ENCODE measurements around the gene OR2AT4.
"Not testable (repeated sequence)": the region's sequence is repeated elsewhere in the genome, so short reads cannot be mapped to it uniquely, and the experiment has no call there.

The OR2AT4 gene

DNA sequence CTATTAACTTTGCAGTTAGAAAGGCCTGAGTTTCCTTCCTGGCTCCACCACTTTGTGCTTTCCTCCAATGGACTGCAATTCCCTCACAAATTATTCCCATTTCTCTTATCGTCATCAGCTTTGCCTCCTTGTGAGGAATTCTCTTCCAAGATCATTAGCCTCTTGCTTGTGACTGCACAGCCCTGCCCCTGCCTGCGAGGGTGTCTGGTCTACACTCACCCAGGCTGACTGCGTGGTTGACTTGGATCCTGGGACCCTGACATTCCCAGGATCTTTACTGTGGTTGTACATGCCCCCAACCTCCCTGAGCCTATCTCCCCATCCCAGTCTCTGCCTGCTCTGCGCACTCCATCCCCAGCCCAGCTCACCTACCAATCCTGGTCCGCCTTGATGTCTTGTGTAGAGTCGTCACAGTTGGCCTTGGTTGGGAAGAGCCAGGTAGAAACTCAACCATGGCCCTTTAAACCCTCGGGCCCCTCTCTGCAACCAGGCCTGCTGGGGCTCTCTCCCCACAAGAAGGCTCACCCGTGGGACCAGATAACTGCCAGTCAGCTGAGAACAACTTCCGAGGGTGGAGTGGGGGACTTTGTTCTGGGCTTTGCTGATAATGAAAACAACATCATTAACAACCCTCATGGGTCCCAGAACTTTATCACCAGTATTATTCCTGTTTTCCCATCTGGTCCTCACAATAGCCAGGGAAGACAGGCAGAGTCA lies at the start of gene OR2AT4:
Gene OR2AT4 (minus strand): TSS at position 421 of the 717 bp plus-strand sequence.
- DNase-seq, result no peak

- DNase-seq, result no peak
Measured at GRCh38 chr11:75145972-75146519, 49.4 kb upstream of the OR2AT4 start.

DNA sequence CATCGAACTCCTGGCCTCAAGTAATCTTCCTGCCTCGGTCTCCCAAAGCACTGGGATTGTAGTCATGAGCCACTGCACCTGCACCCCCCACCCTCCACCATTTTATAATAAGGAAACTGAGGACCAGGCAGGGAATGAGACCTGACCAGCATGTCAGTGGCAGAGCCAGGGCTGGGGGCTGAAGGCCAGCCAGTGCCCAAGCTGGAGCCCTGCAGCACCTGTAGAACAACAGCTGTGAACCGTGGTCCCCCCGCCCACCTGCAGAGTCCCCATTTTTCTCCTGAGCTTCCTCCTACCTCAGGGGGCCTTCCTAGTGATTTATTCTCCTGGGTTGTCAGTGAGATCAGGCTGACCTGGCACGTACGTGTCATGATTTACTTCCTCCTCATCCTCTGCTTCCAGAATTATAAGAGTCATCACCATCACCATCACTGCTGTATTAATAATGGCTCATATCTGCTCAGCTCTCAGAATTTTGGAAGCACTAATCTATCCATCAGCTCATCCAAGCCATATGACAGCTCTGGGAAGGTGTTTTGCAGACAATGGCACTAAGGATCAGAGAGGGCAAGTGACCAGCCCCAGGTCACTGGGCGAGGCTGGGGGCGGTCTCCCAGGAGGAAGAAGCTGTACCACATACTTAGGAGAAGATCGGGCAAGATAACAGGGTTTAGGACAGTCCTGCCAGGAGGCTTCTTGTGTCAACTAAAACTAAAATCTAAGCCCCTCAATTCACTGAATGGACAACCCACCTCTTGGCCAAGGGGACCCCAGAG lies 48.7 kb upstream of the OR2AT4 start:
- DNase-seq, result no peak

- no peak for DNase-seq
Measured at GRCh38 chr11:75144716-75145014, 48.0 kb upstream of the OR2AT4 start.

- DNase-seq, result no peak
Measured at GRCh38 chr11:75143420-75143731, 46.7 kb upstream of the OR2AT4 start.

GRCh38 chr11:75142714-75143419 lies 46.2 kb upstream of the OR2AT4 start:
- DNase-seq, result peak; percentile 28

- DNase-seq, result no peak
Measured at GRCh38 chr11:75141166-75141565, 44.5 kb upstream of the OR2AT4 start.

- DNase-seq, result no peak
Measured at GRCh38 chr11:75140269-75141138, 43.8 kb upstream of the OR2AT4 start.

DNA sequence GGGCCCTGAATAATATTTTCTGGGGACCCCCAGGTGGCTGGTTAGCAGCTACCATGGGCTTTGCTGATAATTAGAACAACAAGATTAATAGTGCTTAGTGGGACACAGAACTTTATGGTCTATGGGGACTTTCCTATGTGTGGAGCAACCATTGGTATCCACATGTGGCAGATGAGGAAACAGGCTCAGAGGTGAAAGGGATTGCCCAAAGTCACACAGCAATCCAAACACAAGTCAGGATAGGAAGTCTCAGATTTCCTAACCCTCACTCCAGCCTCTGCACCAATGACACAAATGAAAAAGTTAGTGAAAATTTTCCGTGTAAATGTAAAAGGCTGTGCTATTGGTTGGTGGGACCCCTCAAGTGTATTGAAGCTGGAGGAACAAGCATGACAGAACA lies 39.0 kb upstream of the OR2AT4 start:
- DNase-seq, result no peak

DNA sequence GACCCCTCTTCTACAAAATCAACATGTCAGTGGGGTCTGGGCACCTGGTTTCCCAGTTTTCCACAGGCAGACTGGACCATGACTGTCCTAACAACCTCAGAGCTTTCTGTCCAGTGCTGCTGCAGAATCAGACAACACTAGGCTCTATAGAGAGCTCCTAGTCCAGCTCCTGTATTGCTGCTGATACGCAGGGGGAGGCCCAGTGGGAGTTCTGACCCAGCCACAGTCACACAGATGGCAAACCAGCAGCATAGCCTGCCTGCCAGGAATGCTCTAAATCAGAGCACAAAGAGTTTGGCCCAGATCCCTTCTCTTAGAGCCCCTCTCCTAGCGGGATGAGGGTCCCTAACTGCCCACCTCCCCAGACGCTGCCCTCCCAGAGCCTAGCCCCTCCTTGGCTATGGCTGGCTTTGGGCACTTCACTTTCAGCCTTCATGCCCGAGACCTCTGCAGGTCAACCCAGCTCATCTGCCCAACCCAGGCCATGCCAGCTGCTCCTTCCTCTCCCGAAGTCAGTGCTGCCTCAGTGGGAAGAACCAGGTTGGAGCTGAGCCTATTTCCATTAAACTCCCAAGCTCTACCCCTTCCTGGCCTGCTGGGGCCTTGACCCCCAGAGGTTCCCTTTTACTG lies 38.5 kb upstream of the OR2AT4 start:
- DNase-seq, result no peak

- DNase-seq, result no peak
Measured at GRCh38 chr11:75133976-75134375, 37.3 kb upstream of the OR2AT4 start.

GRCh38 chr11:75132080-75132479 lies 35.4 kb upstream of the OR2AT4 start:
- no peak for DNase-seq

DNA sequence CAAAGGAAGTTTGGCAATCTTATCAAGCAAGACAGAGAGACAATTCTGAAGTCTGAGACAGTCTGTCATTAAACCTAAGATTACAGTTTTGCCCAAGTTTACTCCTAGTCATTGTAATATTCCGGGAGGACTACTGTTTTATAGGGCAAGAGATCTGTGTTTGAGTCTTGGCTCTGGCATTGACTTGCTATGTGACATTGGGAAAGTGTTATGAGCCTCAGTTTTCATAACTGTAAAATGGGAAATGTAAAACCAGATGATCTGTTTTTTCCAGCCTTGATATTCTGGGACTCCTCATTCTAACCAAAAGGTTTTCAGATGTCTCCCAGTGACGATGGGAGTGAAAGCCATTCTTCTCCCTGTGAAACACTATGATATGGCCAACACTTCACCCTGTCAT lies 29.9 kb upstream of the OR2AT4 start:
- DNase-seq, result no peak

DNA sequence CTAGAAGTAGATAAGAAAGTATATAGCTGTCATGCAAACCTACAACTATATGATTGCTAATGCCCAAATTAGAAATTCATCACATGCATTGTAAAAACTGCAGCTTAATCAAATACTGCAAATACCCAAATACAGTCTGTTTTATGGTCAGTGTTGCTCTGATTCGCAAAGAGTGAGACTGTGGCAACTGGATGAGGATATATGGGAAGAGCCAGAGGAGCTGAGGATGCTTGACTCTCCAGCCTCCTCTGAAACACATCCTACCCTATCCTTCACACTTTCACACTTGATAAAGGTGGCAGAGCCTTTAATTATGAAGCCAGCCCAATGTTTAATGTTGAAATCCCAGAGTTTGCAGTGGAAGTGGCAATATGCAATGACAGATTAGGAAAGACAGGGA lies 21.9 kb upstream of the OR2AT4 start:
- DNase-seq, result no peak

- no peak for DNase-seq
Measured at GRCh38 chr11:75114465-75114864, 17.8 kb upstream of the OR2AT4 start.

DNA sequence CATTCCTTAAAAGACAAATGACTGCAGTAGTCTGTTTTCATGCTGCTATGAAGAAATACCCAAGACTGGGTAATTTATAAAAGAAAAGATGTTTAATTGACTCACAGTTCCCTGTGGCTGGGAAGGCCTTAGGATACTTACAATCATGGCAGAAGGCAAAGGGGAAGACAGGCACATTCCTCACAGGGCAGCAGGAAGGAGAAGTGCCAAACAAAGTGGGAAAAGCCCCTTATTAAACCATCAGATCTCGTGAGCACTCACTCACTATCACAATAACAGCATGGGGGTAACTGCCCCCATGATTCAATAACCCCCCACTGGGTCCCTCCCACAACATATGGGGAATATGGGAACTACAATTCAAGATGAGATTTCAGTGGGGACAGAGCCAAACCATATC lies 16.4 kb upstream of the OR2AT4 start:
- DNase-seq, result no peak

DNA sequence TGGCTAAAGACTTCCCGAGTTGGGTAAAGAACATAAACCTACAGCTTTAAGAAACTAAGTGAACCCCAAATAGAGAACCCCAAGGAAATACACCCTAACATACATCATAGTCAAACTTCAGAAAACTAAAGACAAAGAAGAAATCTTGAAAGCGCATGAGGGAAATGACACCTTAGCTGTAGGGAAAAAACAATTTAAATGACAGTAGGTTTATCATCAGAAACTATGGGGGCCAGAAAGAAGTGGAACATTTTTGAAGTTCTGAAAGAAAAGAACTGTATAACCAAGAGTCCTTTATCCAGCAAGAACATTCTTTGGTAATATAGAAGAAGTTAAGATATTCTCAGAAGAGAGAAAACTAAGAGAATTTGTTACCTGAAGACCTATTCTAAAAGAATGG lies 15.5 kb upstream of the OR2AT4 start:
- no peak for DNase-seq

DNA sequence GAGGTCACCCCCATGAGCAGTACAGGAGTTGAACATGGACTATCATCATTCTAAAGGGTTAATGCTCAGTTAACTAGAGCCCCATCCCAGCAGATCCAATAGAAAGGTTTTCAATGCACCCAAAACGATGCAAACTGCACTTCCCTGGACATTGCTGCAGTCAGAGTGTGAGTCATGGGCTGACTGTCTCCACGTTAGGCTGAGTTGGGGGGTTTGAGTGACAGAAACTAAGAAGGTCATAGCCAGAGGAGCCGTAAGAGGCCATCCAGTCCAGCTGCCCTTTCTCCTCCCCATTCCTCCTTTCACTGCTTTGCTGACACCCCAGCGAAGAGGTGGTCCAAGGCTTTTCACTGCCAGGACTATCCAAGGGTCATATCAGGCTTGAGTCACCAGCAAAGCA lies 10.5 kb upstream of the OR2AT4 start:
- DNase-seq, result no peak

DNA sequence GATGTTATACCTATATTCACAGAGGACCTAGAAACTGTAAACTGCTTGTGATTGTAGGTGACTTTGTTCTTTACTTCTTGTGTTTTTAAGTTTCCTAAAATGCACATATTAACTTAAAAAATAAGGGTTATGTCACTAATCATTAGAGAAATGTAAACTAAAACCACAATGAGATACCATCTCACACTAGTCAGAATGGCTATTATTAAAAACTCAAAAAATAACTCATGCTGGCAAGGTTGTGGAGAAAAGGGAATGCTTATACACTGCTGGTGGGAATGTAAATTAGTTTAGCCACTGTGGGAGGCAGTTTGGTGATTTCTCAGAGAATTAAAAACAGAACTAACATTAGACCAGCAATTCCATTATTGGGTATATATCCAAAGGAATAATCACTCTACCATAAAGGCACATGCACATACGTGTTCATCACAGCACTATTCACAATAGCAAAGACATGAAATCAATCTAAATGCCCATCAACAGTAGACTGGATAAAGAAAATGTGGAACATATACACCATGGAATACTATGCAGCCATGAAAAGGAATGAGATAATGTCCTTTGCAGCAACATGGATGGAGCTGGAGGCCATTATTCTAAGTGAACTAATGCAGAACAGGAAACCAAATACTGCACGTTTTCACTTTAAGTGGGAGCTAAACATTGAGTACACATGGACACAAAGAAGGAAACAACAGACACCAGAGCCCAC lies 9.4 kb upstream of the OR2AT4 start:
- DNase-seq, result not testable (repeated sequence)

GRCh38 chr11:75105462-75105925 lies 8.8 kb upstream of the OR2AT4 start:
- DNase-seq, result no peak

DNA sequence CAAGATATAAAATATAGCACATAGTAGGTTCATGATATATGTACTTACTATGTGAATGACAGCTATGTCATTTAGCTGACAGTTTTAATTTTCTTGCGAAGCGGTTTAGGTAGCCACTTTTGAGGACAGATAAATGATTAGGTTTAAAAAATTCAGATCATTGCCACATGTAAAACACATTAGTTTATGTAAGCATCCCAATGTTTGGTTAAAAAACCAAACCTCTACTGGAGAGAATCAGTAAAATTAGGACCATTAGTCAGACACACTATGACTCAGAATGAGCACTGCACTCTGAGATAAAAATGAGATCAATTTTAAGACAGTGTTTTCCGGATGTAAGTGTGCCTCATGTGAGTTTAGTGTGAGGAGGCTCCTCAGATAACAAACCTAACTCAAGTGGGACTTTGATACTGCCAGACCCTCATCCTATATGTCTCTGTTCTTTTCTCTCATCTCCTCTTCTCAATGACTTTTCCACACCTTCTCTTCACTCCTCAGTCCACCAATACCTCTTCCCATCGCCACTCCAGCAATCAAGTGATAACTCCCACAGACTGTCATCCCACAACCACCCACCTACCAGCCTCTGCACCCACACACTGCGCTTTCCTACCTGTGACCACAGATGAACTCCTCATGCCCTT lies 6.8 kb upstream of the OR2AT4 start:
- DNase-seq, result no peak

Measured in NCI-H187 treated with DMSO at 0.1 percent for 48 hours (cell line).